Measurements from ENCODE around the gene CDHR5.

Gene CDHR5

DNA sequence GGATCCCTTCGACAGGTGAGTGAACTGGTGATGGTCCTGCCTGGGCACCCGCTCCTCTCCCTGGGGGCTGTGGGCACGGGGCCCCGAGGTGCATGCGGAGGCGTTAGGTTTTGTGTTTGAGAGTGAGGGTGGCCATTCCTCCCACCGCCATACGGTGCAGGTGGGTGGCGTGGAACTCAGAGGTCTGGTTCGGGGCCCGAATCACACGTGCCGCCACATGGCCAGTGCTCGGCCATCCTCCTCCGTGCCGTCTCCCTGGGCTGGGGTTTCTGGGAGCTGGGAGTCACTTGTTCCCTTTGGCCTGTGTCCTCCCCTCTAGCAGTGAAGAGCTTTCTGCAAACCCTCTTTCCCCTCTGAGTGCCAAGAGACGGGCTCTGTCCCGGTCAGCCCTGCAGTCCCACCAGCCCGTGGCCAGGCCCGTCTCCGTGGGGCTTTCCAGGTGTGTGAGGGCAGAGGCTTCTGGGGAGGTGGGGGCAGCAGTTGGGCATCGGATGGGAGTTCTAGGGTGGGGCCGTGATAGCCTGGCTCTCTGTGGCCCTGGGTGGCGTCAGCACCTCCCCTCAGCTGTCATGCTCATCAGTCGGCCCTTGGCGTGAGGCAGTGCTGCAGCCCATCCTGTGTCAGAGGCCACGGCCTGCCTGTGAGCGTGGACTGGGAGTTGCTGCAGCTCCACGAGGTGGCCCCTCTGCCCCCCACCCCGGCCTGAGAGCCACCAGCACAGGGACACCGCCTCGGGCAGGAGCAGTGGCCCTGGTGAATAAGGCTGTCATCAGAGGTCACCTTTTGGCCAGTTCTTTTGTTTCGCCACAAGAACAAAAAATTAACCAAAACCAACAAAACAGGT lies 19.2 kb downstream of the CDHR5 start:
- H3K4me2 ChIP-seq (ENCODE audit: insufficient read depth, low read length), result no peak overlapping the region
- H3K9me3 ChIP-seq (ENCODE audit: insufficient read depth, low read length, severe bottlenecking), result no peaks in the 10 kb centered on the region
- H3K4me1 ChIP-seq (ENCODE audit: insufficient read depth, low read length), result no peaks in the 10 kb centered on the region
- no peak for DNase-seq
- no peak overlapping the region for H2AFZ ChIP-seq (ENCODE audit: low read depth, low read length)
- H3K36me3 ChIP-seq (ENCODE audit: insufficient read depth, low read length), result peaks cover 97% of the 10 kb centered on the region
- H3K9ac ChIP-seq (ENCODE audit: low read depth, low read length), result no peak overlapping the region
- no peak overlapping the region for H3K27ac ChIP-seq (ENCODE audit: low read length)
- H3K27me3 ChIP-seq (ENCODE audit: insufficient read depth, low read length, poor library complexity), result no peaks in the 10 kb centered on the region
- TF ChIP-seq, protein P1, sequence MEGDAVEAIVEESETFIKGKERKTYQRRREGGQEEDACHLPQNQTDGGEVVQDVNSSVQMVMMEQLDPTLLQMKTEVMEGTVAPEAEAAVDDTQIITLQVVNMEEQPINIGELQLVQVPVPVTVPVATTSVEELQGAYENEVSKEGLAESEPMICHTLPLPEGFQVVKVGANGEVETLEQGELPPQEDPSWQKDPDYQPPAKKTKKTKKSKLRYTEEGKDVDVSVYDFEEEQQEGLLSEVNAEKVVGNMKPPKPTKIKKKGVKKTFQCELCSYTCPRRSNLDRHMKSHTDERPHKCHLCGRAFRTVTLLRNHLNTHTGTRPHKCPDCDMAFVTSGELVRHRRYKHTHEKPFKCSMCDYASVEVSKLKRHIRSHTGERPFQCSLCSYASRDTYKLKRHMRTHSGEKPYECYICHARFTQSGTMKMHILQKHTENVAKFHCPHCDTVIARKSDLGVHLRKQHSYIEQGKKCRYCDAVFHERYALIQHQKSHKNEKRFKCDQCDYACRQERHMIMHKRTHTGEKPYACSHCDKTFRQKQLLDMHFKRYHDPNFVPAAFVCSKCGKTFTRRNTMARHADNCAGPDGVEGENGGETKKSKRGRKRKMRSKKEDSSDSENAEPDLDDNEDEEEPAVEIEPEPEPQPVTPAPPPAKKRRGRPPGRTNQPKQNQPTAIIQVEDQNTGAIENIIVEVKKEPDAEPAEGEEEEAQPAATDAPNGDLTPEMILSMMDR (IDR thresholded peaks at IDR 0.05; ENCODE audit: borderline replicate concordance, extremely low read depth, low read length, poor library complexity, severe bottlenecking), result no peak
- TF ChIP-seq EZH2 (IDR thresholded peaks at IDR 0.05; ENCODE audit: borderline replicate concordance, low read depth, low read length, severe bottlenecking), result no peak
- H3K79me2 ChIP-seq (ENCODE audit: insufficient read depth, low read length), result peaks cover 11% of the 10 kb centered on the region
- ATAC-seq (ENCODE audit: insufficient read depth, low read depth), result no peak
- no peak overlapping the region for H3K4me3 ChIP-seq (ENCODE audit: low read depth in 1 of 2, low read length in 2 of 2)
- peaks cover 56% of the 10 kb centered on the region for H4K20me1 ChIP-seq (ENCODE audit: insufficient read depth, low read length)

DNA sequence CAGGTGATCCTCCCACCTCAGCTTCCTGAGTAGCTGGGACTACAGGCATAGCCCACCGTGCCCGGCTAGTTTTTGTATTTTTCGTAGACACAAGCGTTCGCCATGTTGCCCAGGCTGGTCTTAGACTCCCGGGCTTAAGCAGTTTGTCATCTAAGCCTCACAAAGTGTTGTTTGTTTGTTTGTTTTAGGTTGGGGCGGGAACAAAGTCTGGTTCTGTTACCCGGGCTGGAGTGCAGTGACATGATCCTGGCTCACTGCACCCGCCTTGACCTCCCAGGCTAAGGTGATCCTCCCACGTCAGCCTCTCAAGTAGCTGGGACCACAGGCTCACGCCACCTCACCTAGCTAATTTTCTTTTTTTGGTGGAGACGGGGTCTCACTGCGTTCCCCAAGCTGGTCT lies 21.6 kb downstream of the CDHR5 start:
- TF ChIP-seq, protein P1 (IDR thresholded peaks at IDR 0.05; ENCODE audit: borderline replicate concordance, extremely low read depth, low read length, poor library complexity, severe bottlenecking), result no peak
- no peak for TF ChIP-seq EZH2 (IDR thresholded peaks at IDR 0.05; ENCODE audit: borderline replicate concordance, low read depth, low read length, severe bottlenecking)
- DNase-seq (no peak), ATAC-seq (ENCODE audit: insufficient read depth, low read depth) (no peak)
- Histone ChIP-seq H3K36me3 (ENCODE audit: insufficient read depth, low read length) (peaks cover 95% of the 10 kb centered on the region), H3K4me3 (ENCODE audit: low read depth in 1 of 2, low read length in 2 of 2) (no peak overlapping the region), H3K4me2 (ENCODE audit: insufficient read depth, low read length) (no peak overlapping the region), H4K20me1 (ENCODE audit: insufficient read depth, low read length) (peaks cover 44% of the 10 kb centered on the region), H3K79me2 (ENCODE audit: insufficient read depth, low read length) (peaks cover 13% of the 10 kb centered on the region), H2AFZ (ENCODE audit: low read depth, low read length) (no peak overlapping the region), H3K4me1 (ENCODE audit: insufficient read depth, low read length) (no peaks in the 10 kb centered on the region), H3K27me3 (ENCODE audit: insufficient read depth, low read length, poor library complexity) (no peaks in the 10 kb centered on the region), H3K27ac (ENCODE audit: low read length) (no peak overlapping the region), H3K9ac (ENCODE audit: low read depth, low read length) (no peak overlapping the region), H3K9me3 (ENCODE audit: insufficient read depth, low read length, severe bottlenecking) (no peaks in the 10 kb centered on the region)

DNA sequence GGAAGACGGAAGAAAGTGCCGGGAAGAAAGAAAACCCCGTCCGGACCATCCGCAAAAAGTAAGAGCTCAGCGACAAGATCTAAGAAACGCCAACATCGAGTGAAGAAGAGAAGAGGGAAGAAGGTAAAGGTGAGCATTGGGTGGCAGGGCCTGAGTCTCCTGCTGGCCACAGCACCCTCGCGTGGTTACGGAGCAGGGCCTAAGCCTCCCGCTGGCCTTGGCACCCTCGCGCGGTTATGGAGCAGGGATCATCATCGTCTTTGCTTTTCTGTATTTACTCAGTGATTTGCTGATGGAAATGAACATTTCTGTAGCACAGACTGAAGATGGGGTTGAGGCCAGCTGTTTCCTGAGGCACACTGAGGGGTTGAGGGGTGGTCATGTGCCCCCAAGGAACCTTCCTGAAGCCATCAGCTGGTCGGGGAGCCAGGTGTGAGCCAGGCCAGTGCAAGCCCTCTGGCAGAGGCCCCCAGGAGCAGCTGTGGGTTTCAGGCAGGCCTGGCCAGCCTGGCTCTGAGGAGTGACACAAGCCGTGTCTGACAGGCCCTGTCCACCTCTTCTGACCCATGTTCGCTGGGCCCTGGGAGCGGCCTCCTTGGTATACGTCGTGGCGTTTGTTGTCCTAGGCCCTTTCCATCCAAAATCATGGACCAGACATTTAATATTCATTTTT lies 23.0 kb downstream of the CDHR5 start:
- Histone ChIP-seq H3K27me3 (ENCODE audit: insufficient read depth, low read length, poor library complexity) (no peaks in the 10 kb centered on the region), H3K4me3 (ENCODE audit: low read depth in 1 of 2, low read length in 2 of 2) (no peak overlapping the region), H3K4me1 (ENCODE audit: insufficient read depth, low read length) (no peaks in the 10 kb centered on the region), H3K27ac (ENCODE audit: low read length) (no peak overlapping the region), H3K4me2 (ENCODE audit: insufficient read depth, low read length) (no peak overlapping the region), H4K20me1 (ENCODE audit: insufficient read depth, low read length) (peaks cover 57% of the 10 kb centered on the region), H3K9ac (ENCODE audit: low read depth, low read length) (no peak overlapping the region), H3K79me2 (ENCODE audit: insufficient read depth, low read length) (peaks cover 25% of the 10 kb centered on the region), H3K36me3 (ENCODE audit: insufficient read depth, low read length) (peaks cover 95% of the 10 kb centered on the region), H2AFZ (ENCODE audit: low read depth, low read length) (no peak overlapping the region), H3K9me3 (ENCODE audit: insufficient read depth, low read length, severe bottlenecking) (no peaks in the 10 kb centered on the region)
- DNase-seq (no peak), ATAC-seq (ENCODE audit: insufficient read depth, low read depth) (no peak)
- TF ChIP-seq, protein P1 (IDR thresholded peaks at IDR 0.05; ENCODE audit: borderline replicate concordance, extremely low read depth, low read length, poor library complexity, severe bottlenecking), result no peak
- no peak for TF ChIP-seq EZH2 (IDR thresholded peaks at IDR 0.05; ENCODE audit: borderline replicate concordance, low read depth, low read length, severe bottlenecking)
